Astrocyte of the hippocampus (primary cell): ENCODE measurements around the gene FAM210B.
"Not testable (repeated sequence)": the region's sequence is repeated elsewhere in the genome, so short reads cannot be mapped to it uniquely, and the experiment has no call there.

Experiments
- DNase-seq: peaks from one replicate; pipeline ENCODE4 v3.0.0; 2011; ENCODE audit warnings: low read depth, low spot score

The FAM210B gene

DNA sequence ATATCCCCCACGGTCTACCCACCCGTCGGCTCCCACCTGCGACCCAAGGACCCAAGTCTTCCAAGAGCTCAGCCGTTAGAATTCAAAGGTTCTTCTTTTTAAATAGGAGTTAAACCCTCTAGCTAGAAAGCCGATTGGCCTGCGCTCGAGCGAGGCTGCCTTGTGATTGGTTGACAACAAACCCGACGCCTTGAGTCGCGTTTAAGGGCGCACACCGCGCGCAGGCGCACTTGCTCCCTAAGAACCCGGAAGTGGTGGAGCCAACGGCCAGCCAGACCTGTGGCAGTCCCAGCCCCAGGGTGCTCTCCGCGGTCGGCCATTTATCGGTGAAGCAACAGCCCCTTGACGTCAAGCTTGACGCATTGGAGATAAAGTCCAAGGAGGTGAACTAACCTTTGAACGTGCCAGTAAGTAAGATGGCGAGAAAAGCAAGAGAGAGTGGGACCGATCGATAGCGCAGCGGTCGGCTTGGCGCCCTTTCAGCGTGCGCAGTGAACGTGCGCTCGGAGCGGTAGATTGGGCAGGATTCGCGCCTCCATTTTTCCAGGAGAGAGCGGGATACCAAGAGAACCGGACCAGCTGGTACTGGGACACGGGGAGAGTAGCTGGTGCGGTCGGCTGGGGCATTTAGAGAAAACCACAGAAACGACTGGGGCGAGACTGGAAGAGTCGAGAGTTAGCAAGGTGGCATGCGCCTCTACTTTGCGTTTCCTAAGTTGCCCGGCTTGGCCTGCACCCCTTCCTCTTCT, 33.5 kb downstream of the FAM210B start, which contains the start of the genes AURKA and CSTF1:
TSS of gene AURKA (minus strand) at position 84 of the 749 bp plus-strand sequence. CDS start 4,018 bp downstream, outside the sequence.
TSS of gene CSTF1 (plus strand) at position 514 of the 749 bp plus-strand sequence. CDS start 2,908 bp downstream, outside the sequence.
- peak; percentile 100 for DNase-seq

DNA sequence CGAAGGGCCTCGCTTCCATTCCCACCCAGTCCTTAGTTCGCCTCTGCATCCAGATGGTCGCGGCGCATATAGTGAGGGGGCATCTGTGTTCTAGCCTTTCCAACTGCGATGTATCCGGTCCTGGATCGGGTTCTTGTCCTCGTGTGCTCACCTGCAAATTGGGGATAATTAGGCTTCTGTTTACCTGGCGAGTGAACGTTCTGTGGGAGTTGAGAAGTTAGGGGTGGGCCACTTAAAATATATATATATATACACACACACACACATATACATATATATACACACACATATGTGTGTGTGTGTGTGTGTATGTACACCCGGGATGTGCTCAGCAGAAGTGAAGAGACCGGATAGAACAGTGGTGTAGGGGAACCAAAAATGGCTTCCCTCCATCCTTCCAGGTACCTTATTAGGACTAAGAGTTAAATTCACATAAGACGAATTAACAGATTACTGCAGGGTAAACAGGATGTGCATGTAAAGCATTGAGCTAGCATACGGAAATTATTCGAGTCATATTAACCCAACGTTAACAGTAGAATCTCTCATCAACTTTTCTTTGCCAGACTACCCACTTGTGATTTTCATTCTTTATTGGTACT, 34.2 kb downstream of the FAM210B start:
- DNase-seq = no peak

DNA sequence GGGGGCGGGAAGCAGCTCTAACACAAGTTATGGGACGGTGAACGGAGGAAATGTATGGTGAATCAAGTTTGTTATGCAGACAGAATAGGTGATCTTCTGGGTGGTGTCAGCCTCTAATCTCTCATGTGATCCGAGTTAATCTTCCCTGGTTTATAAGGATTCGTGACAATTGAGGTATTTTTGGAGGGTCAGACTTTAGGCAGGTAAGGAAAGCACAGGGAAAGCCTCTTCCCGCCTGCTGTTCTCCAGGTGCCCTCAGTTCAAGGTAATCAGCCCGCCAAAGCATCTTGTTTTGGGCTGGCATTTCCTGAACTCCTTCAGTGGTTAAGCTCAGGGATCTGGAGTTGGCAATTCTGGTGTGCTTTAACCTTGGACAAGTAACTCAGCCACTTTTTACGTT, 34.9 kb downstream of the FAM210B start:
- no peak for DNase-seq

DNA sequence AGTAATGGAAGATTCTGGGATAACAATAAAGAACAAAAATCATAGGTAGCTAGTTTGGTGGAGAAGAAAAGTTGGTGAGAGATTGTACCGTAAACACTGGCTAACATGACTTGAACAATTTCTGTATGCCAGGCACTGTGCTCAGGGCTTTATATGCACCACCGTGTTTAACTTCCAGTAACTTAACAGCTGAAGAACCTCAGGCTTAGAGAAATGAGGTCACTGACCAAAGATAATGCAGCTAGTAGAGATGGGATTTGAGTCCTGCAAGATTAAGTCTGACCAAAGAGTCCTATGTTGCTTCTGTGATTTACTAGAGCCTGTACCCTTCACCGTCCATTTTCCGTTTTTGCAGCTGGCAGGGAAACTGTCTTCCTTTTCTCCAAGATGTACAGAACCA, 36.4 kb downstream of the FAM210B start:
- no peak for DNase-seq

GRCh38 chr20:56400001-56400640, 41.3 kb downstream of the FAM210B start:
- DNase-seq = peak; percentile 84

DNA sequence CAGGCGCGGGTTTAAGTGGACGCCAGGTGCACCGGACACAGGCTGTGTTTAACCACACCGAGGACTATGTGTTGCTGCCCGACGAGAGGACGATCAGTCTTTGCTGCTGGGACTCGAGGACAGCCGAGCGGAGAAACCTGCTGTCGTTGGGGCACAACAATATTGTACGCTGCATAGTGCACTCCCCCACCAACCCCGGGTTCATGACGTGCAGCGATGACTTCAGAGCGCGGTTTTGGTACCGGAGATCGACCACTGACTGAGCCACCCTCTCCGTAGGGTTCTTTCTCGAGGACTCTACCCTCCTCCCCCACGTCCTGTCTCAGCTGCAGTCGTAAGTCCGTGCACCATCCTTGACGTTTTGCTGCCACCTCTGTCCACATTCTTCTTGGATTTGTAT, 44.7 kb downstream of the FAM210B start:
- no peak for DNase-seq

- DNase-seq = not testable (repeated sequence)
Observed at GRCh38 chr20:56405356-56405755, 46.6 kb downstream of the FAM210B start.

- no peak for DNase-seq
Observed at GRCh38 chr20:56406910-56407309, 48.1 kb downstream of the FAM210B start.

GRCh38 chr20:56409521-56409920, 50.7 kb downstream of the FAM210B start:
- DNase-seq = no peak

- DNase-seq = no peak
Observed at GRCh38 chr20:56409956-56410355, 51.2 kb downstream of the FAM210B start.

- DNase-seq = not testable (repeated sequence)
Observed at GRCh38 chr20:56411287-56411686, 52.5 kb downstream of the FAM210B start.

DNA sequence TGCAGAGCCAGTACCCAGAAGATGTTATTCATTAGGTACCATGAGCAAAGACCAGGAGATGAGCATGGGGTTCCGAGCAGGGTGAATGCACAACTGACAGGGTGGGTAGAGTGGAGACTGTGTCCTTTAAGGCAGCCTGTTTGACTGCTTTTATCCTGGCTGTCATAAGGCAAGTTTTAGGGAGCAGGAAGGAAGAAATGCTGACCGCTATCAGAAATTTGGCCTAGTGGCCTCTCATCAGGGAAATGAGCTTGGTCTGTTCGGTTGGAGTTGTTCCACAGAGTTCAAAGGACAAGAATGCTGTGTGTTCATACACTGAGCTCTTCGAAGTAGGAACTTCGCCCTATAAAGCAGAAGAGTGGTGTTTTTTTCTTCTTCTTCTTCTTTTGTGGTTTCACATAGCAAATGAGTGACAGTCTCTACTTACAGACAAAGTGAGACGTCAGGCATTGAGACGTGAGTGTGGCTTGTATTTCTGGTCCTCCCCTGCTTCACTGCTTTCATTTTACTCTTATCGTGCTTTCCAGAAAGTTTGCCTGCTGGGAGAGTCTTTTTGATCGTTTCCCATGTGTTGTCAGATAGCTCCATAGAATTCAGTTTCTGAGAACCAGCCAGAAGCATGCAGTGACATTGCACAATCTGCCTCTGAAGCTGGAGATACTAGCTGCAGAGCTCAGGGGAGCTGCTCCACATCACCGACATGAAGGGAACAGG, 53.1 kb downstream of the FAM210B start, which contains the start of gene CASS4:
TSS of gene CASS4 (plus strand) at position 502 of the 714 bp plus-strand sequence. CDS start at position 701, 199 bp downstream.
- peak; percentile 47 for DNase-seq

- no peak for DNase-seq
Observed at GRCh38 chr20:56412473-56412790, 53.7 kb downstream of the FAM210B start.

GRCh38 chr20:56412949-56413348, 54.2 kb downstream of the FAM210B start:
- no peak for DNase-seq

DNA sequence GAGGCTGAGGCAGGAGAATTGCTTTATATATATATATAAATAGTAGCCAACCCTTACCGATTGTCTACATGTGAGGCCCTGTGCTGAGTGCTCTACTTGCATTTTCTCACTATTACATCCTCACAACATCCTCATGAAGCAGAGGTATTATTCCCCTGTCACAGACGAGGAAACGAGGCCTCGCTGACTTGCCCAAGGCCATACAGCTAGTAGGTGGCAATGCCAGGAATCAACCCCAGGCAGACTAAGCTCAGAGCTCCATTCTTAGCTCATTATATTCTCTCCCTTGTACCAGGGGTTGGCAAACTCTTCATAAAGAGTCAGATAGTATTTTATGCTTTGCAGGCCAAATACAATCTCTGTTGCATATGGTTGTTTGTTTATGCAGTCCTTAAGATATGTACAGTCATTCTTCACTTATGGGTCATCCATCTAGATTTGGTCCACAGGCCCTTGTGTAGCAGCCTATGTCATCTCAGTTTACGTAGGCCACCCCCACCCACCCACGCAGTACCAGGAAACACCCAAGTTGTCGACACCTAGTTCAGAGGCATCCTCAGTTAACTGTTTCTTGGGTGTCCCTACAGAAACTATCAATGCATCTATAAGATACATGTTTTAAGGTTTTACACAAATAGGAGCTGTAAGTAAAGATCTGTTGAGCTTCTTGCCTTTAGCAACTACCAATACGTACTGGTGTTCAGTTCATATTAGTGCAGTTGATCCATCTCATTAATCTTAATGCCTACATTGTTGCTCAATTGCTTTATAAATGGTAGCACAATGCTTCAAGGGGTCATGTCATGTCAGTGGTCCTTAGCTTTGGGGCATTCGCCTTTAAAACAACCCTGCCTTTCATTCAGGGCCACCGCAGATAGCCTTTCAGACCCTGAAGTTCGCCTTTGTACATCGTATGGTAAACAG, 56.3 kb downstream of the FAM210B start:
- no peak for DNase-seq

GRCh38 chr20:56417402-56417801, 58.6 kb downstream of the FAM210B start:
- DNase-seq = no peak

DNA sequence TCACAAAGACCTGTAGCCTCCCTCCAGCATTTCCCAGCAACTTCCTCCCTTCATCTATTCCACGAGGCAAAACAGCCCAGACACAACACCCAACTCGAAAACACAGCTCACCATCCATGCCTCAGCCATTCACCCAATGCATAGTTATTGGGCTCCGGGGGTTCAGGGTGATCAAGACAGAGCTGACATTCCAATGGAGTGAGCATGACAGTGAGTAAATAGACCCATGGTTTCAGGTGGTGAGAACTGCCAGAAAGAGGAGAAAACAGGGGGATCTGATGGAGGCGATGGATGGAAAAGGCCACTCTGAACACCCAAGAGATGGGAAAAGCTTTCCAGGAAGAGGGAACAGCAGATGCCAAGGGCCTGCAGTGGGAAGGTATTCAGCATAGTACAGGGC, 59.1 kb downstream of the FAM210B start:
- DNase-seq = no peak
